PC-9 (cell line): ENCODE data around the gene S100A8. TPM values are rescaled to one million over a fixed set of nuclear protein-coding genes. Genes with fewer than 3 reads are reported as not detected.
A peak's percentile ranks its signal among the peaks of the same experiment; 100 is the strongest.

ENCODE experiments used
- BruUV-seq: library from RNA; stranded (reverse); fragments of 400-500 nt; replicated peaks from 2 replicates; lab custom pipeline; 2021; lab: Mats Ljungman, UMichigan
- CTCF ChIA-PET: fragments of 300-600 bp; sonication (Branson Sonifier 250); formaldehyde crosslinking; loops from one replicate; lab custom pipeline; 2022; ENCODE audit warnings: antibody characterized with exemption; lab: Charles Lee
- POLR2A ChIA-PET: fragments of 300-600 bp; sonication (Branson Sonifier 250); formaldehyde crosslinking; loops from one replicate; lab custom pipeline; 2022; ENCODE audit warnings: antibody characterized with exemption; ENCODE audit not compliant: unreplicated experiment; lab: Charles Lee
- DNase-seq, 2 experiments: peaks; one replicate each; pipeline versions ENCODE4 v3.0.0 to v3.0.0-alpha.2; 2015 to 2022; ENCODE audit warnings: mixed read lengths in 1 of 2
- H2AFZ ChIP-seq: fragments of 200-600 bp; sonication (generic); 2 replicates; pipeline ENCODE4 v1.8.1; 2017; ENCODE audit warnings: antibody characterized with exemption
- H3F3A ChIP-seq: fragments of 200-600 bp; sonication (generic); 2 replicates; pipeline ENCODE4 v1.8.1; 2017; ENCODE audit warnings: antibody characterized with exemption, mild to moderate bottlenecking, low read depth; ENCODE audit not compliant: insufficient read depth
- H3K27ac ChIP-seq: fragments of 200-600 bp; sonication (generic); 2 replicates; pipeline ENCODE4 v1.6.1; 2016; ENCODE audit warnings: mixed run types
- H3K27me3 ChIP-seq: fragments of 200-600 bp; sonication (generic); 2 replicates; pipeline ENCODE4 v1.6.1; 2016; ENCODE audit warnings: low read depth, mixed run types; ENCODE audit not compliant: insufficient read depth
- H3K36me3 ChIP-seq: fragments of 200-600 bp; sonication (generic); 2 replicates; pipeline ENCODE4 v1.6.1; 2016; ENCODE audit warnings: low read depth, mixed run types
- H3K4me1 ChIP-seq: fragments of 200-600 bp; sonication (generic); replicated peaks from 2 replicates; pipeline ENCODE4 v1.6.1; 2016; ENCODE audit warnings: mixed run types; ENCODE audit not compliant: insufficient read depth
- H3K4me2 ChIP-seq: fragments of 200-600 bp; sonication (generic); 2 replicates; pipeline ENCODE4 v1.6.1; 2017; ENCODE audit warnings: mixed run types
- H3K4me3 ChIP-seq: fragments of 200-600 bp; sonication (generic); 2 replicates; pipeline ENCODE4 v1.6.1; 2016; ENCODE audit warnings: mixed run types
- H3K79me2 ChIP-seq: fragments of 200-600 bp; sonication (generic); 2 replicates; pipeline ENCODE4 v1.6.1; 2017; ENCODE audit warnings: low read depth, mixed run types
- H3K9me2 ChIP-seq: fragments of 200-600 bp; sonication (generic); 2 replicates; pipeline ENCODE4 v1.8.1; 2017; ENCODE audit warnings: mild to moderate bottlenecking; ENCODE audit not compliant: insufficient read depth
- H3K9me3 ChIP-seq: fragments of 200-600 bp; sonication (generic); 2 replicates; pipeline ENCODE4 v1.8.1; 2016; ENCODE audit warnings: low read depth; ENCODE audit not compliant: insufficient read depth
- H4K20me1 ChIP-seq: fragments of 200-600 bp; sonication (generic); 2 replicates; pipeline ENCODE4 v1.8.1; 2017; ENCODE audit not compliant: insufficient read depth
- EZH2 ChIP-seq: fragments of 200-600 bp; sonication (generic); IDR thresholded peaks from 2 replicates; pipeline ENCODE4 v1.8.0; 2017; ENCODE audit warnings: antibody characterized with exemption, low read depth
- intact Hi-C: fragments of 100-400 bp; cut with micrococcal nuclease; formaldehyde crosslinking; loops from one replicate; pipeline ENCODE4 v1.10.0; 2022; ENCODE audit not compliant: unreplicated experiment
- total RNA-seq: library from RNA; stranded (reverse); gene quantifications from 2 replicates; pipeline ENCODE4 v1.2.3, GENCODE V29; 2021
- TF ChIP-seq, protein P1 (sequence below): fragments of 200-600 bp; sonication (generic); conservative IDR thresholded peaks from 2 replicates; pipeline ENCODE4 v1.6.1; 2017; ENCODE audit warnings: mixed run types, antibody characterized with exemption, mild to moderate bottlenecking, moderate library complexity

Gene S100A8
- total RNA-seq, 1 experiment from 2014 or later = not detected

DNA sequence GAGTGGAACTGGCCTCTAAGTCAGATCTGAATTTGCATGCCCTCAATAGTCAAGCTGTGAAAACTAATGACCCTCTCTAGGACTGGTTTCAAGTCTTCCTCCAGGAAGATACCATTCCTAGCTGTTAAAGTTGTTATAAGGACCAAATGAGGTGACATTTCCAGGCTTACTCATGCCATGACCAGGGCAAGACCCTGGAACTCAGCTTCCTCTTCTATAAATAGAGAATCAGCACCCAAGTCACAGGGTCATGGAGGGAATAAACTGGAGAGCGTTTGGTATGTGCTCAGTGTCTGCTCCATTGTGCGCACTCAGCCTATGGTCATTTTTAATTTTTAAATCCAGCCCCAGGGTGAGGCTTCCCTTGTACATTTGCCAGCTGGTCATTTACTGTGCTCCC, 30.7 kb downstream of the S100A8 start:
- BruUV-seq = no TSS peak
- no peaks in the 10 kb centered on the region for H3K9me2 ChIP-seq
- no peak for DNase-seq
- H3K4me1 ChIP-seq = peaks cover 79% of the 10 kb centered on the region
- peaks cover 25% of the 10 kb centered on the region for H3K79me2 ChIP-seq
- no peak for TF ChIP-seq EZH2
- TF ChIP-seq, protein P1, sequence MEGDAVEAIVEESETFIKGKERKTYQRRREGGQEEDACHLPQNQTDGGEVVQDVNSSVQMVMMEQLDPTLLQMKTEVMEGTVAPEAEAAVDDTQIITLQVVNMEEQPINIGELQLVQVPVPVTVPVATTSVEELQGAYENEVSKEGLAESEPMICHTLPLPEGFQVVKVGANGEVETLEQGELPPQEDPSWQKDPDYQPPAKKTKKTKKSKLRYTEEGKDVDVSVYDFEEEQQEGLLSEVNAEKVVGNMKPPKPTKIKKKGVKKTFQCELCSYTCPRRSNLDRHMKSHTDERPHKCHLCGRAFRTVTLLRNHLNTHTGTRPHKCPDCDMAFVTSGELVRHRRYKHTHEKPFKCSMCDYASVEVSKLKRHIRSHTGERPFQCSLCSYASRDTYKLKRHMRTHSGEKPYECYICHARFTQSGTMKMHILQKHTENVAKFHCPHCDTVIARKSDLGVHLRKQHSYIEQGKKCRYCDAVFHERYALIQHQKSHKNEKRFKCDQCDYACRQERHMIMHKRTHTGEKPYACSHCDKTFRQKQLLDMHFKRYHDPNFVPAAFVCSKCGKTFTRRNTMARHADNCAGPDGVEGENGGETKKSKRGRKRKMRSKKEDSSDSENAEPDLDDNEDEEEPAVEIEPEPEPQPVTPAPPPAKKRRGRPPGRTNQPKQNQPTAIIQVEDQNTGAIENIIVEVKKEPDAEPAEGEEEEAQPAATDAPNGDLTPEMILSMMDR = no peak
- ChIA-PET CTCF (no interaction called here), POLR2A (no interaction called here)
- peak overlapping the region; percentile 42 for H3K27ac ChIP-seq
- no peak overlapping the region for H2AFZ ChIP-seq
- peaks cover 96% of the 10 kb centered on the region for H3F3A ChIP-seq
- peaks cover 19% of the 10 kb centered on the region for H3K36me3 ChIP-seq
- H3K4me3 ChIP-seq = peak overlapping the region; percentile 93; the same call in 1 of the 2 replicates
- peak overlapping the region; percentile 97 for H3K4me2 ChIP-seq
- no peaks in the 10 kb centered on the region for H3K27me3 ChIP-seq
- intact Hi-C loops = no loop called here
- H4K20me1 ChIP-seq = no peaks in the 10 kb centered on the region
- H3K9me3 ChIP-seq = peaks cover 3% of the 10 kb centered on the region; the same call in 1 of the 2 replicates

DNA sequence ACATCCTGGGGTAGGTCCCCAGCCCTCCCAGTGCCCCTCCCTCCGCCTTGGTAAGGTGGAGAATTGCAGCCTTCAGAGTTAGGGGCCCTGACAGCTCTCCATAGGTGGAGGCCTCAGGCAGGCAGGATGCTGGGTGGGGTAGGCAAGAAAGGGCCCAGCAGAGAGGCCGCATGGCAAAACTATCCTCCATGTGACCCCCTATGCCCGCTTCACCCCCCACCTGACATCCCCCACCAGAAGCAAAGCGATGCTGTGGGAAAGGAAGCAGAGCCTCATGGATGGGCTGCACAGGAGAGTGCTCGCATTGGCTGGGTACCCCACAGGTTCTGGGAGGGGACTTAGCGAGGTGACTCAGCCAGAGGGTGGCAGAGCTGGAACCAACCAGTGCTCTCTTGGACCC, 31.6 kb downstream of the S100A8 start:
- Histone ChIP-seq H3K9me2 (no peaks in the 10 kb centered on the region), H4K20me1 (no peaks in the 10 kb centered on the region), H2AFZ (no peak overlapping the region), H3K36me3 (peaks cover 19% of the 10 kb centered on the region), H3K4me2 (peak overlapping the region; percentile 97), H3K79me2 (peaks cover 25% of the 10 kb centered on the region), H3K27ac (peak overlapping the region; percentile 98), H3K9me3 (peaks cover 3% of the 10 kb centered on the region; the same call in 1 of the 2 replicates), H3F3A (peaks cover 91% of the 10 kb centered on the region), H3K4me3 (peak overlapping the region; percentile 93), H3K27me3 (no peaks in the 10 kb centered on the region), H3K4me1 (peaks cover 70% of the 10 kb centered on the region)
- intact Hi-C loops = loop anchor here (10.0 kb wide), 1 partner anchor 316 kb away; the partner anchor contains the start of genes ILF2 and NPR1
- POLR2A ChIA-PET = no interaction called here
- BruUV-seq = no TSS peak
- TF ChIP-seq, protein P1 = no peak
- no peak for TF ChIP-seq EZH2
- DNase-seq = no peak
- CTCF ChIA-PET = interaction anchor here (0.7 kb wide), 1 partner anchor 1216 kb away, joined by 11 read pairs; no protein-coding TSS in a partner anchor

DNA sequence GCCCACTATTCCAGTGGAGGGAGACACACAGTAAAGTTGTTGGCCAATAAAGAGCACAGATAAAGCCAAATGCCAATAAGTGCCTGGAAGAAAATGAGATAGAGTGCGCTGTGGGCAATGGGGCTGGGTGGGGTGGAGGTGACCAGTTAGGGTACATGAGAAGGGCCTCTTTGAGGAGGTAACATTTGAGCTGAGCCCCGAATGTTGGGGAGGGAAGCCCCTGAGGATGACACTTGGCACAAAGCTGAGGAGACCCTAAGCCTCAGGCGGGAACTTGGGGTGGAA, 32.2 kb downstream of the S100A8 start:
- H4K20me1 ChIP-seq = no peaks in the 10 kb centered on the region
- ChIA-PET CTCF (no interaction called here), POLR2A (no interaction called here)
- intact Hi-C loops = loop anchor here (10.0 kb wide), 1 partner anchor 316 kb away; the partner anchor contains the start of genes ILF2 and NPR1
- H3F3A ChIP-seq = peaks cover 85% of the 10 kb centered on the region
- no peak for DNase-seq
- H3K4me2 ChIP-seq = peak overlapping the region; percentile 97
- BruUV-seq = no TSS peak
- H3K36me3 ChIP-seq = peaks cover 19% of the 10 kb centered on the region
- peak overlapping the region; percentile 98 for H3K27ac ChIP-seq
- H3K4me3 ChIP-seq = peak overlapping the region; percentile 93
- TF ChIP-seq EZH2 = no peak
- TF ChIP-seq, protein P1 = no peak
- H2AFZ ChIP-seq = no peak overlapping the region
- peaks cover 64% of the 10 kb centered on the region for H3K4me1 ChIP-seq
- H3K79me2 ChIP-seq = peaks cover 25% of the 10 kb centered on the region
- no peaks in the 10 kb centered on the region for H3K9me2 ChIP-seq
- peaks cover 3% of the 10 kb centered on the region; the same call in 1 of the 2 replicates for H3K9me3 ChIP-seq
- H3K27me3 ChIP-seq = no peaks in the 10 kb centered on the region
